Activated CD8-positive, alpha-beta memory T cell treated with anti-CD3 and anti-CD28 coated beads, Interleukin-2, amount 50 U/mL, for 4 hours (primary cell): ENCODE measurements around the gene ATAD3A.
A peak's percentile ranks its signal among the peaks of the same experiment; 100 is the strongest.
"Not testable (repeated sequence)": the region's sequence is repeated elsewhere in the genome, so short reads cannot be mapped to it uniquely, and the experiment has no call there.

ENCODE experiments used
- DNase-seq: peaks from one replicate; pipeline ENCODE4 v3.0.0-alpha.2; 2020

Gene ATAD3A

GRCh38 chr1:1490633-1491230, 21.2 kb upstream of the ATAD3A start:
- DNase-seq: no peak

GRCh38 chr1:1491601-1492000, 20.4 kb upstream of the ATAD3A start:
- DNase-seq: no peak

GRCh38 chr1:1494311-1494710, 17.7 kb upstream of the ATAD3A start:
- not testable (repeated sequence) for DNase-seq

- DNase-seq: not testable (repeated sequence)
These were observed 16.4 kb upstream of the ATAD3A start for GRCh38 chr1:1495461-1495975.

GRCh38 chr1:1504777-1505365, 7.1 kb upstream of the ATAD3A start:
- DNase-seq: peak; percentile 60

GRCh38 chr1:1505366-1505798, 6.6 kb upstream of the ATAD3A start:
- DNase-seq: not testable (repeated sequence)

- not testable (repeated sequence) for DNase-seq
These were observed 6.2 kb upstream of the ATAD3A start for GRCh38 chr1:1505801-1506200.

GRCh38 chr1:1507305-1507704, 4.7 kb upstream of the ATAD3A start:
- DNase-seq: no peak

- DNase-seq: not testable (repeated sequence)
These were observed 3.0 kb upstream of the ATAD3A start for GRCh38 chr1:1508775-1509464.

GRCh38 chr1:1509465-1509850, 2.5 kb upstream of the ATAD3A start:
- not testable (repeated sequence) for DNase-seq

- DNase-seq: no peak
These were observed 940 bp upstream of the ATAD3A start for GRCh38 chr1:1510912-1511532.

GRCh38 chr1:1512425-1512824, 463 bp downstream of the ATAD3A start:
- DNase-seq: not testable (repeated sequence)

GRCh38 chr1:1513675-1514074, 1.7 kb downstream of the ATAD3A start:
- not testable (repeated sequence) for DNase-seq

GRCh38 chr1:1514376-1514775, 2.4 kb downstream of the ATAD3A start:
- DNase-seq: not testable (repeated sequence)

GRCh38 chr1:1516923-1517322, 5.0 kb downstream of the ATAD3A start:
- DNase-seq: not testable (repeated sequence)

GRCh38 chr1:1517973-1518620, 6.1 kb downstream of the ATAD3A start:
- no peak for DNase-seq

- not testable (repeated sequence) for DNase-seq
These were observed 6.7 kb downstream of the ATAD3A start for GRCh38 chr1:1518621-1519007.

- DNase-seq: not testable (repeated sequence)
These were observed 8.0 kb downstream of the ATAD3A start for GRCh38 chr1:1519805-1520505.

GRCh38 chr1:1521331-1521730, 9.4 kb downstream of the ATAD3A start:
- DNase-seq: no peak

- DNase-seq: not testable (repeated sequence)
These were observed 10.6 kb downstream of the ATAD3A start for GRCh38 chr1:1522536-1522935.

- not testable (repeated sequence) for DNase-seq
These were observed 11.3 kb downstream of the ATAD3A start for GRCh38 chr1:1523226-1523625.

- not testable (repeated sequence) for DNase-seq
These were observed 11.7 kb downstream of the ATAD3A start for GRCh38 chr1:1523651-1524050.
